Mucosa of rectum (tissue), 2 donors: ENCODE results near the gene FITM1.

Source experiments
- H3K27ac ChIP-seq, 2 donors: one replicate each; pipeline ENCODE4 v1.7.0; 2013; ENCODE audit warnings: inconsistent platforms in 2 of 2, low read depth in 2 of 2, low read length in 2 of 2
- H3K27me3 ChIP-seq, 2 donors: one replicate each; pipeline ENCODE4 v1.7.0; 2013; ENCODE audit warnings: low read length in 2 of 2; ENCODE audit not compliant: control insufficient read depth in 2 of 2, insufficient read depth in 2 of 2
- H3K36me3 ChIP-seq, 2 donors: one replicate each; pipeline ENCODE4 v1.7.0; 2013; ENCODE audit warnings: low read length in 2 of 2; ENCODE audit not compliant: control insufficient read depth in 2 of 2, insufficient read depth in 2 of 2
- H3K4me1 ChIP-seq, 2 donors: one replicate each; pipeline ENCODE4 v1.7.0; 2013; ENCODE audit warnings: low read length in 2 of 2, mild to moderate bottlenecking in 1 of 2; ENCODE audit not compliant: control insufficient read depth in 2 of 2, insufficient read depth in 2 of 2
- H3K4me3 ChIP-seq, 2 donors: one replicate each; pipeline ENCODE4 v1.7.0; 2013; ENCODE audit warnings: low read length in 2 of 2
- H3K9ac ChIP-seq, 2 donors: one replicate each; pipeline ENCODE4 v1.7.0; 2013; ENCODE audit warnings: low read length in 2 of 2, low read depth in 1 of 2, mild to moderate bottlenecking in 1 of 2
- H3K9me3 ChIP-seq, 2 donors: one replicate each; pipeline ENCODE4 v1.7.0; 2013; ENCODE audit warnings: low read length in 2 of 2; ENCODE audit not compliant: control insufficient read depth in 2 of 2
- donor health status: healthy.
- donor health status: Normal muscosa, but diverticular disease.

FITM1 gene

DNA sequence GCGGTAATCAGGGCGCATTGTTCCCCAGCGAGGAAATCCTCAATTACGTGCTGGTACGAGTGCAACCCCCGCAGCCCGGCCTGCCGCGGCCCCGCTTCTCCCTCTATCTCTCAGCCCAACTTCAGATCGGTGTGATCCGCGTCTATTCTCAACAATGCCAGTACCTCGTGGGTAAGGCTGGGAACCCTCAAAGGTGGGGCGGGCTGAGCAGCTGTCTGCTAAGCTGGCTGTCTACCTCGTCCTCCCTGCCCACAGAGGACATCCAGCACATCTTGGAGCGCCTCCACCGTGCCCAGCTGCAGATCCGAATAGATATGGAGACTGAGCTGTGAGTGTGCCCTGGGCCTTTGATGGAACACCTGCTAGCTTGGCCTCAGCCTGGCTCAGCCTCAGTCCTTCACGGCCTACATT is 42.4 kb downstream of the FITM1 start:
- no peaks in the 10 kb centered on the region for H3K9me3 ChIP-seq
- H3K36me3 ChIP-seq = peaks cover 9 to 28% of the 10 kb centered on the region in 2 donors
- H3K4me3 ChIP-seq = no peak overlapping the region
- H3K27me3 ChIP-seq = no peaks in the 10 kb centered on the region
- H3K4me1 ChIP-seq = no peaks in the 10 kb centered on the region
- no peak overlapping the region for H3K9ac ChIP-seq
- H3K27ac ChIP-seq = no peak overlapping the region

- Histone ChIP-seq H3K9ac (no peak overlapping the region), H3K9me3 (no peaks in the 10 kb centered on the region), H3K36me3 (peaks cover 41 to 51% of the 10 kb centered on the region in 2 donors), H3K4me1 (no peaks in the 10 kb centered on the region), H3K27me3 (no peaks in the 10 kb centered on the region), H3K4me3 (no peak overlapping the region), H3K27ac (no peak overlapping the region)
Observed at GRCh38 chr14:24176599-24176998, 46.1 kb downstream of the FITM1 start.

GRCh38 chr14:24177041-24177825 is 46.8 kb downstream of the FITM1 start:
- H3K27me3 ChIP-seq = no peaks in the 10 kb centered on the region
- H3K9me3 ChIP-seq = no peaks in the 10 kb centered on the region
- peaks cover 44 to 57% of the 10 kb centered on the region in 2 donors for H3K36me3 ChIP-seq
- no peak overlapping the region for H3K4me3 ChIP-seq
- no peak overlapping the region for H3K27ac ChIP-seq
- H3K9ac ChIP-seq = no peak overlapping the region
- no peaks in the 10 kb centered on the region for H3K4me1 ChIP-seq

- H3K36me3 ChIP-seq = peaks cover 44 to 64% of the 10 kb centered on the region in 2 donors
- H3K4me1 ChIP-seq = no peaks in the 10 kb centered on the region
- no peaks in the 10 kb centered on the region for H3K9me3 ChIP-seq
- no peak overlapping the region for H3K9ac ChIP-seq
- H3K27me3 ChIP-seq = no peaks in the 10 kb centered on the region
- H3K4me3 ChIP-seq = no peak overlapping the region
- H3K27ac ChIP-seq = no peak overlapping the region
Observed at GRCh38 chr14:24177891-24178290, 47.4 kb downstream of the FITM1 start.

GRCh38 chr14:24178399-24179178 is 48.1 kb downstream of the FITM1 start:
- H3K27ac ChIP-seq = no peak overlapping the region
- H3K36me3 ChIP-seq = peaks cover 46 to 64% of the 10 kb centered on the region in 2 donors

DNA sequence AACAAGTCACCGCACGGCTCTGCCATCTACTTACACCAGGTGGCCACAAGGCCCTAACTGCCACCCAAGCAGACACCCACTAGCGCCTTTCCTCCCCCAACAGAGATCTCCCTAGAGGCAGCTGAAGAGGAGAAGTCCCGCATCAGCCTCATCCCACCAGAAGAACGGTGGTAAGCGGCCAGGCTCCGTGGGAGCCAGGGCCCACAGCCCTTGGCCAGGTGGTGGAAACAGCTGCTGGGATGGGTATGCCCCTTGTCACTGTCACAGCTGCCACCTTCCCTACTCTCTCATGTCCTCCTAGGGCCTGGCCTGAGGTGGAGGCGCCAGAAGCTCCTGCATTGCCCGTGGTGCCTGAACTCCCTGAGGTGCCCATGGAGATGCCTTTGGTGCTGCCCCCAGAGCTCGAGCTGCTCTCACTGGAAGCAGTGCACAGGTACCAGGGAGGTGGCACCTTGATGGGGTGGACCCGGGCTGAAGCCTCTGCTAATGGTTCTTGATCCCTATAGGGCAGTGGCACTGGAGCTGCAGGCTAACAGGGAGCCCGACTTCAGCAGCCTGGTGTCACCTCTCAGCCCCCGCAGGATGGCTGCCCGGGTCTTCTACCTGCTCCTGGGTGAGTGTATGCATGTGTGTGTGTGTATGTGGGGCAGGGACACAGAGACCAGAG is 49.0 kb downstream of the FITM1 start:
- no peaks in the 10 kb centered on the region for H3K9me3 ChIP-seq
- peak overlapping the region in 1 of 2 donors; percentile 16 for H3K27ac ChIP-seq
- no peak overlapping the region for H3K4me3 ChIP-seq
- no peak overlapping the region for H3K9ac ChIP-seq
- no peaks in the 10 kb centered on the region for H3K4me1 ChIP-seq
- H3K36me3 ChIP-seq = peaks cover 51 to 70% of the 10 kb centered on the region in 2 donors
- H3K27me3 ChIP-seq = no peaks in the 10 kb centered on the region

More at GRCh38 chr14:24178399-24179178, 48.1 kb downstream of the FITM1 start:
- Histone ChIP-seq H3K9ac (no peak overlapping the region), H3K4me1 (no peaks in the 10 kb centered on the region), H3K9me3 (no peaks in the 10 kb centered on the region), H3K27me3 (no peaks in the 10 kb centered on the region), H3K4me3 (no peak overlapping the region)

DNA sequence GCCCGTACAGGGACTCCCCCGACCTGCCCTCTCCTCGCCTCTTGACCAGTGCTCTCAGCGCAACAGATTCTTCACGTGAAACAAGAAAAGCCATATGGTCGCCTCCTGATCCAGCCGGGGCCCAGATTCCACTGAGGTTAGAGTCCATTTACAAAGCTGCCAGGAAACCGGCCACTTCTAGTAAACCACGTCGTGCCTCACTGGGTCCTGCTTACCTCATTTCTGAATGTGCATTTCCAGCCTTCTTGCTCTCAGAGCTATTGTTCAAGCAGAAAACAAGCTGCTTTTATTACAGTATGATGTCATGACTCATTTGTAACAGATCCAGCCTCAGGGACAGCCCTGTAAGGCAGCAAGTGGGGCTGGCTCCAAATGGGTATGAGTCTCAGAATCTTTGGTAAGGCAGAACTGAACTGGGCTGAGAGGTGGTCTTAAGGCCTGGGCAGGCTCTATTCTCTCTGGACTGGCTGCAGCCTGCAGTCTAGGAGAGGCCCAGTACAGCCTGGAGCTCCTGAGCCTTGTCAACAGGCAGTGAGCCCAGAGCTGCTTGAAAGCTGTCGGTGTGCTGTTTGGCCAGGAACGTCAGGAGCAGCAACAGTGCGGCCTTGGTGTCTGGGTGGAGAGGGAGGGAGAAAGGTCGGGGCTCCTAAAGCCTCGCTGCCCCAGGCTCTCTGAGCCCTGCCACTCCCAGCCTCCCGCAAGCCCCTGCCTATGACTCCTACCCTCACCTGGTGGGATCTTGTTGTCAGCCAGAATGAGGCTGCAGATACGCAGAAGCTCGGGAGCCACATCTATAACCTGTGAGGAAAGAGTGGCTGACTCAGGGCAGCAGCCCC is 49.7 kb downstream of the FITM1 start:
- H3K27ac ChIP-seq = peak overlapping the region in 1 of 2 donors; percentile 38
- H3K4me3 ChIP-seq = no peak overlapping the region
- H3K36me3 ChIP-seq = peaks cover 55 to 75% of the 10 kb centered on the region in 2 donors
- no peaks in the 10 kb centered on the region for H3K9me3 ChIP-seq
- H3K9ac ChIP-seq = no peak overlapping the region
- no peaks in the 10 kb centered on the region for H3K27me3 ChIP-seq
- no peaks in the 10 kb centered on the region for H3K4me1 ChIP-seq

- H3K36me3 ChIP-seq = peaks cover 58 to 85% of the 10 kb centered on the region in 2 donors
- no peak overlapping the region for H3K4me3 ChIP-seq
- H3K27ac ChIP-seq = no peak overlapping the region
- no peaks in the 10 kb centered on the region for H3K27me3 ChIP-seq
- H3K4me1 ChIP-seq = no peaks in the 10 kb centered on the region
- no peak overlapping the region for H3K9ac ChIP-seq
- H3K9me3 ChIP-seq = no peaks in the 10 kb centered on the region
Observed at GRCh38 chr14:24181371-24182077, 51.1 kb downstream of the FITM1 start.
